AG04449 (cell line): ENCODE results near the gene PAX7.

Experiments used
- CTCF ChIA-PET: fragments of 350-600 bp; formaldehyde crosslinking; extraction: SDS; loops from one replicate; lab custom pipeline; 2021; ENCODE audit warnings: antibody characterized with exemption; lab: Yijun Ruan, JAX
- POLR2A ChIA-PET: fragments of 400-600, 350-600 bp; formaldehyde crosslinking; extraction: SDS; loops from one replicate; lab custom pipeline; 2020; ENCODE audit warnings: antibody characterized with exemption, inconsistent platforms; lab: Yijun Ruan, JAX
- DNase-seq: peaks from one replicate; pipeline ENCODE4 v3.0.0-alpha.2; 2010; ENCODE audit warnings: low read depth, low spot score
- H3K4me3 ChIP-seq: 2 replicates; pipeline ENCODE4 v1.5.1; 2011; ENCODE audit warnings: low read depth, mild to moderate bottlenecking, control low read depth, low read length
- CTCF ChIP-seq: IDR thresholded peaks from one replicate; pipeline ENCODE4 v1.5.1; 2011; ENCODE audit warnings: mild to moderate bottlenecking, moderate library complexity, low read length, control low read depth, inconsistent platforms; ENCODE audit not compliant: insufficient read depth; ENCODE audit errors: missing control alignments

PAX7 gene

GRCh38 chr1:18631496-18632217, 1.0 kb downstream of the PAX7 start:
- TF ChIP-seq CTCF = no peak
- ChIA-PET POLR2A (no interaction called here), CTCF (no interaction called here)
- DNase-seq = no peak
- no peak overlapping the region for H3K4me3 ChIP-seq

GRCh38 chr1:18632218-18632588, 1.6 kb downstream of the PAX7 start:
- POLR2A ChIA-PET = no interaction called here
- DNase-seq = no peak
- TF ChIP-seq CTCF = no peak
- H3K4me3 ChIP-seq = no peak overlapping the region
- CTCF ChIA-PET = no interaction called here

- TF ChIP-seq CTCF = no peak
These were observed 2.3 kb downstream of the PAX7 start for GRCh38 chr1:18632783-18633421.

GRCh38 chr1:18633422-18634155, 2.9 kb downstream of the PAX7 start:
- CTCF ChIA-PET = no interaction called here
- no peak for TF ChIP-seq CTCF
- POLR2A ChIA-PET = no interaction called here
- DNase-seq = no peak
- H3K4me3 ChIP-seq = no peak overlapping the region

More at GRCh38 chr1:18632783-18633421, 2.3 kb downstream of the PAX7 start:
- DNase-seq = no peak
- no peak overlapping the region for H3K4me3 ChIP-seq
- ChIA-PET POLR2A (no interaction called here), CTCF (no interaction called here)

GRCh38 chr1:18634276-18634675, 3.6 kb downstream of the PAX7 start:
- POLR2A ChIA-PET = no interaction called here

More at GRCh38 chr1:18634276-18634675, 3.6 kb downstream of the PAX7 start:
- no peak overlapping the region for H3K4me3 ChIP-seq
- TF ChIP-seq CTCF = no peak
- CTCF ChIA-PET = no interaction called here
- DNase-seq = no peak
